H1 (cell line): ENCODE results near the gene MICALL2. TPM values are rescaled to one million over a fixed set of nuclear protein-coding genes. Genes with fewer than 3 reads are reported as not detected.

Source experiments
- ATF2 ChIP-seq: IDR thresholded peaks from 2 replicates; pipeline ENCODE4 v1.6.1; 2012; ENCODE audit warnings: low read length, inconsistent platforms
- ATF3 ChIP-seq: IDR thresholded peaks from 2 replicates; pipeline ENCODE4 v1.6.1; 2011; ENCODE audit warnings: low read depth, mild to moderate bottlenecking, low read length; ENCODE audit not compliant: insufficient read depth
- BRCA1 ChIP-seq: IDR thresholded peaks from 2 replicates; pipeline ENCODE4 v1.6.1; 2012; ENCODE audit warnings: low read depth, low read length, improper control_type of control experiment
- CREB1 ChIP-seq: IDR thresholded peaks from 2 replicates; pipeline ENCODE4 v1.6.1; 2012; ENCODE audit warnings: inconsistent platforms
- CTBP2 ChIP-seq: IDR thresholded peaks from 2 replicates; pipeline ENCODE4 v1.7.0; 2011; ENCODE audit warnings: borderline replicate concordance, mild to moderate bottlenecking, moderate library complexity, mixed read lengths, low read length; ENCODE audit not compliant: insufficient read depth, insufficient read length
- CTCF ChIP-seq, 3 experiments: IDR thresholded peaks; 1 replicate in 2 of 3; 2 replicates in 1 of 3; pipeline versions ENCODE4 v1.5.1 to v1.6.1; 2011; ENCODE audit warnings: low read length in 3 of 3, mild to moderate bottlenecking in 3 of 3, inconsistent platforms in 2 of 3, low read depth in 1 of 3, moderate library complexity in 1 of 3; ENCODE audit not compliant: insufficient read depth in 1 of 3; ENCODE audit errors: control extremely low read depth in 1 of 3
- EGR1 ChIP-seq: IDR thresholded peaks from 2 replicates; pipeline ENCODE4 v1.6.1; 2011; ENCODE audit warnings: low read depth, low read length, borderline replicate concordance
- HDAC2 ChIP-seq, 2 experiments: fragments of 300-600 bp in 1 of 2; sonication (generic) in 1 of 2; IDR thresholded peaks; 2 replicates each; pipeline ENCODE4 v1.6.1; 2011 to 2012; ENCODE audit warnings: low read depth in 2 of 2, low read length in 2 of 2, mild to moderate bottlenecking in 2 of 2, moderate library complexity in 2 of 2, borderline replicate concordance in 1 of 2, inconsistent platforms in 1 of 2
- JUND ChIP-seq: IDR thresholded peaks from 2 replicates; pipeline ENCODE4 v1.6.1; 2011; ENCODE audit warnings: mild to moderate bottlenecking, improper control_type of control experiment, low read length
- PHF8 ChIP-seq: fragments of 200-600 bp; sonication (generic); conservative IDR thresholded peaks from 2 replicates; pipeline ENCODE4 v1.7.1; 2012; ENCODE audit warnings: low read depth, mild to moderate bottlenecking, inconsistent platforms, low read length, moderate library complexity
- RXRA ChIP-seq: IDR thresholded peaks from 2 replicates; pipeline ENCODE4 v1.6.1; 2011; ENCODE audit warnings: low read depth, mild to moderate bottlenecking, low read length, moderate library complexity; ENCODE audit not compliant: insufficient read depth
- SP1 ChIP-seq: IDR thresholded peaks from 2 replicates; pipeline ENCODE4 v1.6.1; 2011; ENCODE audit warnings: low read depth, low read length
- SP4 ChIP-seq: IDR thresholded peaks from 2 replicates; pipeline ENCODE4 v1.6.1; 2012; ENCODE audit warnings: low read length, inconsistent platforms
- USF2 ChIP-seq: IDR thresholded peaks from 2 replicates; pipeline ENCODE4 v1.6.1; 2011; ENCODE audit warnings: low read length, improper control_type of control experiment
- polyA plus RNA-seq, 7 experiments: library from polyadenylated mRNA; depleted of rRNA in 3 of 7; stranded (reverse) in 5 of 7; unstranded in 2 of 7; fragments of >200 nt in 5 of 7; fragments of 200-250 nt in 2 of 7; gene quantifications; 1 replicate in 5 of 7; 2 replicates in 1 of 7; 4 replicates in 1 of 7; pipeline versions ENCODE4 v1.2.1 to v1.2.3, GENCODE V29; 2011 to 2013; ENCODE audit warnings: missing spikeins in 2 of 7, mixed read lengths in 2 of 7
- total RNA-seq: library from RNA; stranded (reverse); fragmentation: NEBNext Ultra II Directional; extraction: Animal tissue kit (Norgen Biotek cat#: 25700); gene quantifications from 2 replicates; pipeline ENCODE4 v1.2.1, GENCODE V29; 2021

MICALL2 gene
- total and polyA plus RNA-seq, 2 of the 8 experiments (the other 6 are each of a cell fraction or from before 2014, with no cell fraction given), result 5.3 to 8.5 TPM

GRCh38 chr7:1425292-1426136 is 33.8 kb downstream of the MICALL2 start (continued):
- TF ChIP-seq CTBP2, result no peak
- TF ChIP-seq BRCA1, result no peak
- TF ChIP-seq HDAC2 (IDR thresholded peaks at IDR 0.05; ENCODE audit: borderline replicate concordance in 1 of 2, low read depth in 2 of 2, low read length in 2 of 2), result no peak
- TF ChIP-seq CTCF (IDR thresholded peaks at IDR 0.05; ENCODE audit: control extremely low read depth in 1 of 3, insufficient read depth in 1 of 3, low read depth in 1 of 3, low read length in 3 of 3), result no peak
- TF ChIP-seq ATF3, result peak; percentile 88
- peak; percentile 96 for TF ChIP-seq USF2
- no peak for TF ChIP-seq JUND
- TF ChIP-seq CREB1, result no peak
- TF ChIP-seq RXRA, result no peak
- TF ChIP-seq SP1, result peak; percentile 54; the same call in 1 of the 2 replicates
- TF ChIP-seq PHF8, result no peak
- TF ChIP-seq EGR1, result no peak
- TF ChIP-seq SP4, result no peak
- no peak for TF ChIP-seq ATF2
